Heart right ventricle (tissue), 16 donors: ENCODE measurements around the gene AFG3L2. TPM values are rescaled to one million over a fixed set of nuclear protein-coding genes. Genes with fewer than 3 reads are reported as not detected.
A peak's percentile ranks its signal among the peaks of the same experiment; 100 is the strongest.
"Not testable (repeated sequence)": the region's sequence is repeated elsewhere in the genome, so short reads cannot be mapped to it uniquely, and the experiment has no call there.

Experiments used
- ATAC-seq, 8 donors: fragments of 200-7000 bp; cut with Tn5 transposase; one replicate each; pipeline ENCODE4 v1.9.1; 2020; ENCODE audit warnings: mild to moderate bottlenecking in 8 of 8, moderate library complexity in 8 of 8, moderate number of reproducible peaks in 1 of 8
- DNase-seq, 2 donors: peaks; one replicate each; pipeline ENCODE4 v3.0.0-alpha.2; 2020
- H3K27ac ChIP-seq, 10 donors: fragments of 200-600 bp; sonication (generic) in 2 of 10; one replicate each; pipeline versions ENCODE4 v1.5.0 to v1.8.0; 2020 to 2022; ENCODE audit warnings: mild to moderate bottlenecking in 3 of 10
- H3K27me3 ChIP-seq, 7 donors: fragments of 200-600 bp; one replicate each; pipeline ENCODE4 v1.8.0; 2021 to 2022; ENCODE audit warnings: mild to moderate bottlenecking in 2 of 7
- H3K36me3 ChIP-seq, 9 donors: fragments of 200-600 bp; sonication (generic) in 1 of 9; one replicate each; pipeline versions ENCODE4 v1.5.0 to v1.8.0; 2020 to 2022; ENCODE audit warnings: mild to moderate bottlenecking in 2 of 9
- H3K4me1 ChIP-seq, 9 donors: fragments of 200-600 bp; sonication (generic) in 1 of 9; one replicate each; pipeline versions ENCODE4 v1.5.0 to v1.8.0; 2020 to 2022; ENCODE audit warnings: mild to moderate bottlenecking in 4 of 9
- H3K4me3 ChIP-seq, 10 donors: fragments of 200-600 bp; sonication (generic) in 2 of 10; one replicate each; pipeline versions ENCODE4 v1.5.0 to v1.8.0; 2020 to 2022; ENCODE audit warnings: mild to moderate bottlenecking in 7 of 10, moderate library complexity in 2 of 10
- H3K9me3 ChIP-seq, 11 donors: fragments of 200-600 bp in 10 of 11; sonication (generic) in 2 of 11; one replicate each; pipeline versions ENCODE4 v1.5.0 to v1.8.0; 2013 to 2022; ENCODE audit warnings: mild to moderate bottlenecking in 2 of 11, control low read depth in 1 of 11, moderate library complexity in 1 of 11
- WGBS, 2 donors: extraction: QIAGEN DNeasy Blood & Tissue Kit; methylation state at CpG; one replicate each; pipeline ENCODE4 v1.1.7; 2013; ENCODE audit warnings: inconsistent platforms in 1 of 2; 5-methylcytosine and 5-hydroxymethylcytosine counted together
- intact Hi-C, 10 donors: fragments of 100-400 bp; cut with DNase I; formaldehyde crosslinking; loops; one replicate each; pipeline versions ENCODE4 v1.11.1 to v1.14.2; 2022
- polyA plus RNA-seq, 2 donors: library from polyadenylated mRNA; stranded (reverse); fragments of 200-250 nt; gene quantifications; one replicate each; pipeline ENCODE4 v1.2.3, GENCODE V29; 2013
- total RNA-seq, 10 donors: library from RNA; stranded (reverse); fragmentation: NEBNext Ultra II Directional in 3 of 10; extraction: Animal tissue kit (Norgen Biotek cat#: 25700) in 3 of 10; gene quantifications; one replicate each; pipeline versions ENCODE4 v1.2.1 to v1.2.4, GENCODE V29; 2021 to 2023
- TF ChIP-seq, protein P1 (sequence below), 9 donors: fragments of 200-600 bp; sonication (generic) in 2 of 9; IDR thresholded peaks; one replicate each; pipeline versions ENCODE4 v1.5.0 to v1.8.0; 2021 to 2022; ENCODE audit warnings: antibody characterized with exemption in 9 of 9, mild to moderate bottlenecking in 5 of 9, moderate library complexity in 1 of 9
- donor health status: Arrhythmogenic right ventricular cardiomyopathy.
- donor health status: ischemic (EF 13 %, LVEDD 7.1; RV severe dilation, severe dysfunction).
- donor health status: healthy with polysubstance abuse.
- donor health status: DM: no; HTN: yes; CAD: no.
- donor health status: DM: no; HTN: no; CAD: no.
- donor health status: ischemic (EF 25% LVEDD 6.9; RV normal size, moderate dysfunction).
- donor health status: ischemic (EF 25% LVEDD 5.7; RV mildly dilated, moderate dysfunction).
- donor health status: healthy.
- donor health status: DM: yes; HTN: yes; CAD: no.
- donor health status: Ischemic cardiomyopathy.
- donor health status: ischemic (EF 35%, LVEDD 5.7; RV mildly dilated, moderate dysfunction).
- donor health status: nonischemic (EF 11% LVEDD 7.7; RV severe dilation, severe dysfunction).
- donor health status: DM: yes; HTN: yes; CAD: no.
- donor health status: PGD.
- donor health status: ischemic (EF 29% LVEDD 5.4; RV normal size, mild dysfunction).
- donor health status: nonischemic (EF 23%, LVEDD 6.1; RV moderate dilation, normal function).

AFG3L2 gene
- total and polyA plus RNA-seq, 12 donors, result 48.1 to 176 (median 142) TPM

DNA sequence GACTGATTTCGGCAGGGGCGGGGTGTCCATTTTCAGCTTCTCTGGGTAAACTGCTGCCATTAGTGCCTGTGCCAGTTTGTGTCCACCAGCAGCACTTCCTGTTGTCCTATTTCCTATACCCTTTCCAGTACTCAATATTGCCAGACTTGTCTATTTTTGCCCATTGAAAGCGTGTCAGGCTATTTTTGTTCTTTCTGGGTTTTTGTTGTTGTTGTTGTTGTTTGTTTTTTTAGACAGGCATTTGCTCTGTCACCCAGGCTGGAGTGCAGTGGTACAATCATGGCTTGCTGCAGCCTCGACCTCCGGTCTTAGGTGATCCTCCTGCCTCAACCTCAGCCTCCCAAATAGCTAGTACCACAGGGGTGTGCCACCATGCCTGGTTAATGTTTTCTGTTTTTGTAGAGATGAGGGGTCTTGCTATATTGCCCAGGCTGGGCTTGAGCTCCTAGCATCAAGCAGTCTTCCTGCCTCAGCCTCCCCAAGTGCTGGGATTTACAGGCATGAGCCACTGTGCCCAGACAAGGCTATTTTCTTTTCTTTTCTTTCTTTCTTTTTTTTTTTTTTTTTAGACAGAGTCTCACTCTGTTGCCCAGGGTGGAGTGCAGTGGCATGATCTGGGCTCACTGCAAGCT is 39.2 kb upstream of the AFG3L2 start:
- intact Hi-C loops, result no loop called here
- 84 to 92% methylated on average over 5 of the region's 5 CpGs for WGBS, 2 donors
- DNase-seq, result no peak
- Histone ChIP-seq H3K9me3 (no peaks in the 10 kb centered on the region), H3K4me3 (no peak overlapping the region), H3K4me1 (peaks cover 0 to 30% (median 11%) of the 10 kb centered on the region in 9 donors), H3K27me3 (peaks cover 0 to 5% (median 0%) of the 10 kb centered on the region in 7 donors), H3K27ac (peak overlapping the region in 5 of 10 donors; percentile 25 to 78 (median 36)), H3K36me3 (no peaks in the 10 kb centered on the region)
- no peak for ATAC-seq
- TF ChIP-seq, protein P1, sequence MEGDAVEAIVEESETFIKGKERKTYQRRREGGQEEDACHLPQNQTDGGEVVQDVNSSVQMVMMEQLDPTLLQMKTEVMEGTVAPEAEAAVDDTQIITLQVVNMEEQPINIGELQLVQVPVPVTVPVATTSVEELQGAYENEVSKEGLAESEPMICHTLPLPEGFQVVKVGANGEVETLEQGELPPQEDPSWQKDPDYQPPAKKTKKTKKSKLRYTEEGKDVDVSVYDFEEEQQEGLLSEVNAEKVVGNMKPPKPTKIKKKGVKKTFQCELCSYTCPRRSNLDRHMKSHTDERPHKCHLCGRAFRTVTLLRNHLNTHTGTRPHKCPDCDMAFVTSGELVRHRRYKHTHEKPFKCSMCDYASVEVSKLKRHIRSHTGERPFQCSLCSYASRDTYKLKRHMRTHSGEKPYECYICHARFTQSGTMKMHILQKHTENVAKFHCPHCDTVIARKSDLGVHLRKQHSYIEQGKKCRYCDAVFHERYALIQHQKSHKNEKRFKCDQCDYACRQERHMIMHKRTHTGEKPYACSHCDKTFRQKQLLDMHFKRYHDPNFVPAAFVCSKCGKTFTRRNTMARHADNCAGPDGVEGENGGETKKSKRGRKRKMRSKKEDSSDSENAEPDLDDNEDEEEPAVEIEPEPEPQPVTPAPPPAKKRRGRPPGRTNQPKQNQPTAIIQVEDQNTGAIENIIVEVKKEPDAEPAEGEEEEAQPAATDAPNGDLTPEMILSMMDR (IDR thresholded peaks at IDR 0.05), result no peak

DNA sequence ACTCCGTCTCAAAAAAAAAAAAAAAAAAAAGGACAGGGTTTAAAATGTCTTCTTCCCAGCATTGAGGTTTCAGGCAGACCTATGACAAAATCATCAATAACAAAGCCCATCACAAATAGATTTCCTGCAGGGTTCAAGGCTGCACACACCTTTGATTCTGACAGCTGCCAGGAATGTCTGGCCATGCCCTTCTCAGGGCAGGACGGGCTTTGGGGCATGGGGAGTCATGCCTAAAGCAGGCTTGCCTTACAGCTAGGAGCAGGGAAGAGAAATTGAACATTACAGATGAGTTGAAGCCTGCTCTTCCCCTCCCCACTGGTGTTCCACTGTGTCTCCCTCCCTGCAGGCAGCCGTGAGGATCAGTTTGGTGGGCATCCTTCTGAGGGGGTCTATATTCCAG is 34.4 kb upstream of the AFG3L2 start:
- Histone ChIP-seq H3K4me1 (peaks cover 0 to 36% (median 18%) of the 10 kb centered on the region in 9 donors), H3K36me3 (no peaks in the 10 kb centered on the region), H3K27me3 (peaks cover 0 to 6% (median 0%) of the 10 kb centered on the region in 7 donors), H3K27ac (no peak overlapping the region), H3K9me3 (no peaks in the 10 kb centered on the region), H3K4me3 (no peak overlapping the region)
- WGBS, 2 donors, result 92 to 98% methylated on average over 2 to 3 of the region's 3 CpGs
- DNase-seq (no peak), ATAC-seq (no peak)
- TF ChIP-seq, protein P1 (IDR thresholded peaks at IDR 0.05), result no peak
- intact Hi-C loops, result loop anchor here in 1 of 10 donors (5.0 kb wide), 1 partner anchor 246 kb away; the partner anchor contains the start of gene SPIRE1

DNA sequence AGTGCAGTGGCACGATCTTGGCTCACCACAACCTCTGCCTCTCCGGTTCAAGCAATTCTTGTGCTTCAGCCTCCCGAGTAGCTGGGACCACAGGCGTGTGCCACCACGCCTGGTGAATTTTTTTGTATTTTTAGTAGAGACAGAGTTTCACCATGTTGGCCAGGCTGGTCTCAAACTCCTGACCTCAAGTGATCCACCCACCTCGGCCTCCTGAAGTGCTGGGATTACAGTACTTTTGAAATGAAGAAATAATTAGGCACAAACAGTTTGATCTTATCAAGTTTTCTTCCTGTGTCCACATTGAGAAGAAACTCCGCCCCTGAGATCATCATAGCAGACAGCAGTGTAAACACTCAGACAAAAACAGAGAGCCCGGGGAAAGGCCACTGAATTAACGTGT is 33.7 kb upstream of the AFG3L2 start:
- not testable (repeated sequence) for H3K9me3 ChIP-seq, H3K27ac ChIP-seq, ATAC-seq, H3K4me3 ChIP-seq, DNase-seq, H3K36me3 ChIP-seq
- intact Hi-C loops, result loop anchor here in 1 of 10 donors (5.0 kb wide), 1 partner anchor 247 kb away; the partner anchor contains the start of gene SPIRE1
- Histone ChIP-seq H3K4me1 (peaks cover 0 to 29% (median 17%) of the 10 kb centered on the region in 9 donors), H3K27me3 (peaks cover 0 to 13% (median 0%) of the 10 kb centered on the region in 7 donors)
- WGBS, 2 donors, result 87 to 91% methylated on average over 9 of the region's 9 CpGs

DNA sequence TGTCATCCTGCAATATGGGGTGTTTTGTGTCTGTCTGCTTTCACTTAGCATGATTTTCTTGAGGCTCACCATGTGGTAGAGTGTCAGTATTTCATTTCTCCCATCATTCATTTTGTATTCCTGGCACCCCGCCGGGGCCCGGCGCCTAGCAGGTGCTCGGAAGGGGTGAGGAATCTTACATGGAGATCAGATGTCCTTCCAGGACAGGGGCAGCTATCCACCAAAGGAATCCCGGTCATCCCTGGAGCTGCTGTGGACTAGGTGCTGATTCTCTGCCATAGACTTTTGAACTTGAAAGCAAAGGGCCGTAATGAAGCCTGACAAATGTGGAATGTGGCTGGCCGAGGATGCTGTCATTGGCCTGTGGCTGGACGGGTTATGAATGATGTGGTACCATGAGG is 33.1 kb upstream of the AFG3L2 start:
- intact Hi-C loops, result loop anchor here in 1 of 10 donors (5.0 kb wide), 1 partner anchor 247 kb away; the partner anchor contains the start of gene SPIRE1
- ATAC-seq (no peak), DNase-seq (no peak)
- no peaks in the 10 kb centered on the region for H3K9me3 ChIP-seq
- TF ChIP-seq, protein P1 (IDR thresholded peaks at IDR 0.05), result no peak
- H3K36me3 ChIP-seq, result no peaks in the 10 kb centered on the region
- H3K27me3 ChIP-seq, result peaks cover 0 to 20% (median 4%) of the 10 kb centered on the region in 7 donors
- WGBS, 2 donors, result 83 to 90% methylated on average over 9 of the region's 9 CpGs
- no peak overlapping the region for H3K27ac ChIP-seq
- peaks cover 0 to 23% (median 16%) of the 10 kb centered on the region in 9 donors for H3K4me1 ChIP-seq
- H3K4me3 ChIP-seq, result no peak overlapping the region

DNA sequence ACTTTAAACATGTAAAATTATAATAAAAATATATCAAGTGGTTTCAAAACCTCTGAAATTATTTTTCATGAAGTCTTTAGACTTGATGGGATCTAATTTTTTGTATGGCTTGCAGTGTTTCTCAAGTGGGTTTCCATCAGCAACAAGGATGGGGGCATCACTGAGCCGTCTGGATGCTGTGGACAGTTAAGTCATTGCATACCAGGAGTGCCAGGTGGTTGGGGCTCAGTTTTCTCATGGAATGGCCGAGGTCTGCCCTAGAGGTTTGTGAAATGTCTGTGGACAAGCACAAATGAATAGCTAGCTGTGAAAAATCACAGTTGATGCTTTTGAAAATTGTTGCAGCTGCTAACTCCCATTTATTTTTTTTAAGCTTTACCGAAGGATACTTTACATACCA is 32.4 kb upstream of the AFG3L2 start:
- Histone ChIP-seq H3K27ac (no peak overlapping the region), H3K9me3 (no peaks in the 10 kb centered on the region), H3K36me3 (no peaks in the 10 kb centered on the region), H3K4me3 (no peak overlapping the region), H3K4me1 (peaks cover 0 to 22% (median 15%) of the 10 kb centered on the region in 9 donors), H3K27me3 (peaks cover 0 to 26% (median 10%) of the 10 kb centered on the region in 7 donors)
- DNase-seq (no peak), ATAC-seq (no peak)
- intact Hi-C loops, result loop anchor here in 4 of 10 donors (5.0 to 10.0 kb wide), 2 partner anchors 45 to 248 kb away; partner anchors contain the start of gene SPIRE1 (in 3 of the 4)
- TF ChIP-seq, protein P1 (IDR thresholded peaks at IDR 0.05), result no peak
- WGBS, 2 donors, result 83 to 88% methylated on average over 3 of the region's 3 CpGs
